Adrenal gland (tissue), 12 donors: Measurements from ENCODE around the gene PCSK6. TPM values are rescaled to one million over a fixed set of nuclear protein-coding genes. Genes with fewer than 3 reads are reported as not detected.

Source experiments
- DNase-seq, 7 donors: peaks; one replicate each; pipeline ENCODE4 v3.0.0-alpha.2; 2019 to 2020
- H3K27ac ChIP-seq, 5 donors: fragments of 200-600 bp; sonication (generic) in 4 of 5; 1 replicate in 3 of 5; 2 replicates in 2 of 5; pipeline versions ENCODE4 v1.5.1 to v1.8.0; 2016 to 2020; ENCODE audit warnings: mild to moderate bottlenecking in 1 of 5
- H3K27me3 ChIP-seq: fragments of 200-600 bp; 2 replicates; pipeline ENCODE4 v1.8.0; 2021
- H3K36me3 ChIP-seq, 2 donors: fragments of 200-600 bp; replicated peaks in 1 of 2; 1 replicate in 1 of 2; 2 replicates in 1 of 2; pipeline versions ENCODE4 v1.5.1 to v1.8.0; 2018 to 2022
- H3K4me1 ChIP-seq, 2 donors: fragments of 200-600 bp; replicated peaks in 1 of 2; 1 replicate in 1 of 2; 2 replicates in 1 of 2; pipeline versions ENCODE4 v1.5.1 to v1.8.0; 2018 to 2021
- H3K4me3 ChIP-seq, 4 donors: fragments of 200-600 bp; sonication (generic) in 3 of 4; one replicate each; pipeline ENCODE4 v1.5.1; 2016 to 2018
- H3K9me3 ChIP-seq, 3 donors: fragments of 200-600 bp; sonication (generic) in 1 of 3; replicated peaks in 1 of 3; 1 replicate in 2 of 3; 2 replicates in 1 of 3; pipeline versions ENCODE4 v1.5.1 to v1.8.0; 2016 to 2021
- CTCF ChIP-seq, 6 experiments: fragments of 450-650 bp in 4 of 6; fragments of 200-600 bp in 2 of 6; sonication (generic) in 1 of 6; IDR thresholded peaks; 1 replicate in 5 of 6; 2 replicates in 1 of 6; pipeline versions ENCODE4 v1.5.1 to v1.8.0; 2016 to 2021; ENCODE audit warnings: antibody characterized with exemption in 6 of 6, mild to moderate bottlenecking in 2 of 6, moderate library complexity in 1 of 6
- POLR2A ChIP-seq, 2 donors: fragments of 450-650 bp; IDR thresholded peaks; one replicate each; pipeline ENCODE4 v1.6.1; 2017; ENCODE audit warnings: antibody characterized with exemption in 2 of 2, mild to moderate bottlenecking in 2 of 2, moderate library complexity in 1 of 2
- WGBS, 4 donors: extraction: QIAGEN DNeasy Blood & Tissue Kit in 2 of 4; methylation state at CpG; one replicate each; pipeline versions ENCODE4 v1.1.5 to v1.1.7; 2013 to 2017; 5-methylcytosine and 5-hydroxymethylcytosine counted together
- intact Hi-C, 2 donors: fragments of 100-400 bp; cut with DNase I; formaldehyde crosslinking; loops; one replicate each; pipeline versions ENCODE4 v1.14.1 to v1.15.0; 2022 to 2023
- polyA plus RNA-seq, 3 donors: library from polyadenylated mRNA; stranded (reverse); fragments of 200-250 nt in 2 of 3; fragments of 350-450 nt in 1 of 3; fragmentation: Illumina TruSeq in 1 of 3; extraction: RNeasy Lipid Tissue Mini Kit (QIAGEN cat#74804) in 1 of 3; gene quantifications; one replicate each; pipeline ENCODE4 v1.2.3, GENCODE V29; 2013 to 2014
- total RNA-seq, 9 donors: library from RNA; depleted of rRNA in 4 of 9; stranded (reverse); fragments of >200 nt in 4 of 9; fragments of 120-200 nt in 1 of 9; fragmentation: NEBNext Ultra II Directional in 1 of 9; extraction: Animal tissue kit (Norgen Biotek cat#: 25700) in 1 of 9; gene quantifications; one replicate each; pipeline versions ENCODE4 v1.1.0 to v1.2.4, GENCODE V29; 2013 to 2023
- donor health status: healthy with polysubstance abuse.
- donor health status: Bipolar disorder and iron deficiency.
- donor health status: DM: yes; HTN: yes; CAD: no.
- donor health status: DM: no; HTN: no; CAD: no.
- donor health status: DM: no; HTN: no; CAD: no.
- donor health status: DM: yes; HTN: yes; CAD: no.

Gene PCSK6
- total and polyA plus RNA-seq, 12 donors = 0.88 to 53.0 (median 5.6) TPM

GRCh38 chr15:101480613-101481380, 8.7 kb downstream of the PCSK6 start:
- no peaks in the 10 kb centered on the region for H3K9me3 ChIP-seq
- TF ChIP-seq POLR2A (IDR thresholded peaks at IDR 0.05) (no peak), CTCF (IDR thresholded peaks at IDR 0.05) (no peak)
- intact Hi-C loops = loop anchor here in 1 of 2 donors (10.0 kb wide), 1 partner anchor 116 kb away; no protein-coding TSS in a partner anchor
- WGBS, 4 donors = 84 to 93% (median 90%) methylated on average over 22 to 23 of the region's 23 CpGs
- no peak overlapping the region for H3K27ac ChIP-seq
- no peak overlapping the region for H3K4me3 ChIP-seq
- H3K4me1 ChIP-seq = no peaks in the 10 kb centered on the region
- no peak for DNase-seq
- H3K27me3 ChIP-seq = no peaks in the 10 kb centered on the region
- no peaks in the 10 kb centered on the region for H3K36me3 ChIP-seq

GRCh38 chr15:101479851-101480612, 9.5 kb downstream of the PCSK6 start:
- Histone ChIP-seq H3K4me3 (no peak overlapping the region), H3K4me1 (no peaks in the 10 kb centered on the region), H3K36me3 (no peaks in the 10 kb centered on the region), H3K9me3 (no peaks in the 10 kb centered on the region), H3K27ac (no peak overlapping the region), H3K27me3 (no peaks in the 10 kb centered on the region)
- DNase-seq = no peak
- WGBS, 4 donors = 89 to 97% (median 93%) methylated on average over 11 to 15 of the region's 15 CpGs
- intact Hi-C loops = loop anchor here in 1 of 2 donors (10.0 kb wide), 1 partner anchor 115 kb away; no protein-coding TSS in a partner anchor
- TF ChIP-seq POLR2A (IDR thresholded peaks at IDR 0.05) (no peak), CTCF (IDR thresholded peaks at IDR 0.05) (no peak)

- no peak for DNase-seq
- intact Hi-C loops = no loop called here
- whole genome bisulfite sequencing, 4 donors = 89 to 97% (median 93%) methylated on average over 9 to 11 of the region's 11 CpGs
Measured at GRCh38 chr15:101479342-101479845, 10.1 kb downstream of the PCSK6 start.

More at GRCh38 chr15:101479342-101479845, 10.1 kb downstream of the PCSK6 start:
- Histone ChIP-seq H3K9me3 (no peaks in the 10 kb centered on the region), H3K36me3 (no peaks in the 10 kb centered on the region), H3K4me1 (no peaks in the 10 kb centered on the region), H3K4me3 (no peak overlapping the region), H3K27ac (no peak overlapping the region), H3K27me3 (no peaks in the 10 kb centered on the region)
- no peak for TF ChIP-seq POLR2A (IDR thresholded peaks at IDR 0.05)
- TF ChIP-seq CTCF (IDR thresholded peaks at IDR 0.05) = no peak
